Osteocyte (in vitro differentiated cells): ENCODE data around the gene LTBP2. TPM values are rescaled to one million over a fixed set of nuclear protein-coding genes. Genes with fewer than 3 reads are reported as not detected.

Experiments used
- DNase-seq: peaks from one replicate; pipeline ENCODE4 v3.0.0; 2021; ENCODE audit warnings: mixed read lengths; ENCODE audit not compliant: unreplicated experiment; ENCODE audit errors: extremely low spot score
- H3K27ac Mint-ChIP-seq: one replicate; pipeline ENCODE4 v1.8.0; 2021; ENCODE audit warnings: mild to moderate bottlenecking, mixed read lengths; ENCODE audit not compliant: unreplicated experiment
- H3K27me3 Mint-ChIP-seq: one replicate; pipeline ENCODE4 v1.8.0; 2021; ENCODE audit warnings: mixed read lengths; ENCODE audit not compliant: unreplicated experiment
- H3K36me3 Mint-ChIP-seq: one replicate; pipeline ENCODE4 v1.8.0; 2021; ENCODE audit warnings: mixed read lengths; ENCODE audit not compliant: unreplicated experiment
- H3K4me1 Mint-ChIP-seq: one replicate; pipeline ENCODE4 v1.8.0; 2021; ENCODE audit warnings: mixed read lengths; ENCODE audit not compliant: unreplicated experiment
- H3K4me3 Mint-ChIP-seq: one replicate; pipeline ENCODE4 v1.8.0; 2021; ENCODE audit warnings: mild to moderate bottlenecking, moderate library complexity, mixed read lengths; ENCODE audit not compliant: unreplicated experiment
- H3K9me3 Mint-ChIP-seq: one replicate; pipeline ENCODE4 v1.8.0; 2021; ENCODE audit warnings: mixed read lengths; ENCODE audit not compliant: unreplicated experiment
- total RNA-seq: library from RNA; stranded (reverse); gene quantifications from 2 replicates; pipeline ENCODE4 v1.2.1, GENCODE V29; 2021
- TF ChIP-seq, protein P1 (sequence below): fragments of 200-600 bp; sonication (generic); IDR thresholded peaks from 2 replicates; pipeline ENCODE4 v1.5.0; 2021; ENCODE audit warnings: antibody characterized with exemption, mild to moderate bottlenecking, moderate library complexity

LTBP2 gene
- total RNA-seq, 1 donor from 2014 or later: 377 TPM

DNA sequence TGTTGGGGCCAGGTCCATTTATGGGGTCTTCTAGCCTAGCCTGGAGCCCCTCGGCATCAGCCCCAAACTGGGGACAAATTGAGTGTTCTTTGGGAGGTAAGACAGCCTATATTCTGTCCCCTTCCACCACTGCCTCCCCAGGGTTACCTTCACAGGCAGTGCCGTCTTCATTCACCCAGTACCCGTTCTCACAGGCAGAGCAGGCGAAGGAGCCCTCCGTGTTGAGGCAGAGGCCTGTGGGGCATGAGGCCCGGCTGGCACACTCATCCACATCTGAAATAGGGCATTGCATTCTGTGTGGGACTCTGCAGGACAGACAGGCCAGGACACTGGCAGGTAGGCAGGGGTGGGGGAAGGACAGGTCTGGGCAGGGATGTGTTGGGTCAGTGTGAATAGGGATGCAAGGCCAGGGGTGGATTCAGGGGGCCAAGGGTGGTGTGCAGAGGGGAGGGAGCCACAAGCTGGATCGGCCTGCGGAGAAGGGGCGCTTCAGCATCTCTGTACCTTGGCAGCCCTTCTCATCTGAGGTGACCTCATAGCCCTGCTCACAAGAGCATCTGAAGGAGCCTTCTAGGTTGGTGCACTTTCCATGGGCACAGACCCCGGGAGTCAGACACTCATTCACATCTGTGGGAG is 102.3 kb downstream of the LTBP2 start:
- no peaks in the 10 kb centered on the region for H3K9me3 Mint-ChIP-seq
- H3K27me3 Mint-ChIP-seq: no peaks in the 10 kb centered on the region
- TF ChIP-seq, protein P1, sequence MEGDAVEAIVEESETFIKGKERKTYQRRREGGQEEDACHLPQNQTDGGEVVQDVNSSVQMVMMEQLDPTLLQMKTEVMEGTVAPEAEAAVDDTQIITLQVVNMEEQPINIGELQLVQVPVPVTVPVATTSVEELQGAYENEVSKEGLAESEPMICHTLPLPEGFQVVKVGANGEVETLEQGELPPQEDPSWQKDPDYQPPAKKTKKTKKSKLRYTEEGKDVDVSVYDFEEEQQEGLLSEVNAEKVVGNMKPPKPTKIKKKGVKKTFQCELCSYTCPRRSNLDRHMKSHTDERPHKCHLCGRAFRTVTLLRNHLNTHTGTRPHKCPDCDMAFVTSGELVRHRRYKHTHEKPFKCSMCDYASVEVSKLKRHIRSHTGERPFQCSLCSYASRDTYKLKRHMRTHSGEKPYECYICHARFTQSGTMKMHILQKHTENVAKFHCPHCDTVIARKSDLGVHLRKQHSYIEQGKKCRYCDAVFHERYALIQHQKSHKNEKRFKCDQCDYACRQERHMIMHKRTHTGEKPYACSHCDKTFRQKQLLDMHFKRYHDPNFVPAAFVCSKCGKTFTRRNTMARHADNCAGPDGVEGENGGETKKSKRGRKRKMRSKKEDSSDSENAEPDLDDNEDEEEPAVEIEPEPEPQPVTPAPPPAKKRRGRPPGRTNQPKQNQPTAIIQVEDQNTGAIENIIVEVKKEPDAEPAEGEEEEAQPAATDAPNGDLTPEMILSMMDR: no peak
- H3K4me1 Mint-ChIP-seq: peaks cover 32% of the 10 kb centered on the region
- H3K27ac Mint-ChIP-seq: peak overlapping the region; percentile 57
- peaks cover 56% of the 10 kb centered on the region for H3K36me3 Mint-ChIP-seq
- DNase-seq: no peak
- H3K4me3 Mint-ChIP-seq: no peak overlapping the region

- H3K9me3 Mint-ChIP-seq: no peaks in the 10 kb centered on the region
- peaks cover 54% of the 10 kb centered on the region for H3K36me3 Mint-ChIP-seq
- H3K4me1 Mint-ChIP-seq: peaks cover 29% of the 10 kb centered on the region
- TF ChIP-seq, protein P1: no peak
- no peak overlapping the region for H3K4me3 Mint-ChIP-seq
- DNase-seq: no peak
- no peaks in the 10 kb centered on the region for H3K27me3 Mint-ChIP-seq
- no peak overlapping the region for H3K27ac Mint-ChIP-seq
Observed at GRCh38 chr14:74508844-74509428, 103.1 kb downstream of the LTBP2 start.

- no peaks in the 10 kb centered on the region for H3K27me3 Mint-ChIP-seq
- TF ChIP-seq, protein P1: peak; percentile 45
- H3K4me3 Mint-ChIP-seq: no peak overlapping the region
- peaks cover 29% of the 10 kb centered on the region for H3K4me1 Mint-ChIP-seq
- H3K36me3 Mint-ChIP-seq: peaks cover 54% of the 10 kb centered on the region
- no peak overlapping the region for H3K27ac Mint-ChIP-seq
- DNase-seq: no peak
- H3K9me3 Mint-ChIP-seq: no peaks in the 10 kb centered on the region
Observed at GRCh38 chr14:74508292-74508731, 103.7 kb downstream of the LTBP2 start.

DNA sequence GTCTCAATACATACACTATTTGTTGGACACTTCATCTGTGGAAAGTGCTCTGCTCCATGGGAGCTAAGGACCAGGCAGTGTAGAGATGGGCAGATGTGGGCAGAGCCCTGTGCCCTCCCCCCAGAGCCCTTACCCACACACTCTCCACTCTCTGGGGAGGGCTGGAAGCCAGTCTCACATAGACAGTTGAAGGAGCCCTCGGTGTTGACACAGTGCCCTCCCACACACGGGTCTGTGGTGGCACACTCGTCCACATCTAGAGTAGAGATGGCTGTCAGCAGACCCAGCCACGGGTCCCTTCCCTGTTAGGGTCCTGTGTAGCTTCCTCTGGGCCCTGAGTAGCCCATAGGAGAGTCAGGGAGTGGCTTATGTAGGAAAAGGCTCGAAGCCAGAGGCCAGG is 104.2 kb downstream of the LTBP2 start:
- Mint-ChIP-seq H3K27ac (peak overlapping the region; percentile 24), H3K4me1 (peaks cover 29% of the 10 kb centered on the region), H3K9me3 (no peaks in the 10 kb centered on the region), H3K36me3 (peaks cover 51% of the 10 kb centered on the region), H3K4me3 (no peak overlapping the region), H3K27me3 (no peaks in the 10 kb centered on the region)
- no peak for DNase-seq
- TF ChIP-seq, protein P1: no peak

DNA sequence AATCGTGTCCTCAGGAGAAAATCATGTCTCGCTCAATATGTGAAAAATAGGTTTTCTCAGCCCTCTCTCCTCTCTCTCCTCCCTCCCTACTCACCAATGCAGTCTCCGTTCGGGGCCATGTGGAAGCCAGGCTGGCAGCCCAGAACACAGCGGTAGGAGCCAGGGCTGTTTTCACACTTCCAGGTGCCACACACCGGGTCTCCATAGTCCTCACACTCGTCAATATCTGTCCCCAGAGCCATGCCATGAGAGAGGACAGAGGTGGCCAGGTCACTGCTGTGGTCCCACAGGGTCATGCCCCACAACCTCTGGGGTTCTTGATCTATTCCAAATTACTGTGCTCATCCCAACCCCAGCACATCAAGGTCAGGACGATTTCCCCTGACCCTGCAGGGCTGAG is 105.0 kb downstream of the LTBP2 start:
- H3K4me3 Mint-ChIP-seq: no peak overlapping the region
- peak overlapping the region; percentile 24 for H3K27ac Mint-ChIP-seq
- DNase-seq: no peak
- H3K9me3 Mint-ChIP-seq: no peaks in the 10 kb centered on the region
- peaks cover 26% of the 10 kb centered on the region for H3K4me1 Mint-ChIP-seq
- peaks cover 52% of the 10 kb centered on the region for H3K36me3 Mint-ChIP-seq
- no peaks in the 10 kb centered on the region for H3K27me3 Mint-ChIP-seq
- TF ChIP-seq, protein P1: no peak
